Activated naive CD8-positive, alpha-beta T cell treated with anti-CD3 and anti-CD28 coated beads for 36 hours (primary cell): ENCODE measurements around the gene TMEM151B. TPM values are rescaled to one million over a fixed set of nuclear protein-coding genes. Genes with fewer than 3 reads are reported as not detected.

Experiments
- DNase-seq: peaks from one replicate; pipeline ENCODE4 v3.0.0; 2021
- H3K27ac Mint-ChIP-seq: one replicate; pipeline ENCODE4 v1.8.0; 2022; ENCODE audit warnings: mild to moderate bottlenecking, moderate library complexity, mixed read lengths
- H3K27me3 Mint-ChIP-seq: one replicate; pipeline ENCODE4 v1.8.0; 2022; ENCODE audit warnings: mild to moderate bottlenecking, mixed read lengths
- H3K36me3 Mint-ChIP-seq: one replicate; pipeline ENCODE4 v1.8.0; 2021; ENCODE audit warnings: mild to moderate bottlenecking, mixed read lengths
- H3K4me1 Mint-ChIP-seq: one replicate; pipeline ENCODE4 v1.8.0; 2021; ENCODE audit warnings: mixed read lengths
- H3K4me3 Mint-ChIP-seq: one replicate; pipeline ENCODE4 v1.8.0; 2022; ENCODE audit warnings: mild to moderate bottlenecking, moderate library complexity, mixed read lengths
- H3K9me3 Mint-ChIP-seq: one replicate; pipeline ENCODE4 v1.8.0; 2022; ENCODE audit warnings: mixed read lengths
- total RNA-seq, 2 experiments: library from RNA; stranded (reverse); gene quantifications; one replicate each; pipeline ENCODE4 v1.2.3, GENCODE V29; 2021

Gene TMEM151B
- not detected for total RNA-seq

GRCh38 chr6:44269921-44270525, at the start of gene TMEM151B:
TSS of gene TMEM151B (plus strand) at chr6:44270450. CDS start at chr6:44270743, 293 bp downstream.
- H3K4me1 Mint-ChIP-seq, result peaks cover 29% of the 10 kb centered on the region
- peak; percentile 24 for DNase-seq
- H3K36me3 Mint-ChIP-seq, result no peaks in the 10 kb centered on the region
- H3K27ac Mint-ChIP-seq, result no peak within 1 kb of the TSS
- no peaks in the 10 kb centered on the region for H3K9me3 Mint-ChIP-seq
- peaks cover 58% of the 10 kb centered on the region for H3K27me3 Mint-ChIP-seq
- peak within 1 kb of the TSS; percentile 68 for H3K4me3 Mint-ChIP-seq

DNA sequence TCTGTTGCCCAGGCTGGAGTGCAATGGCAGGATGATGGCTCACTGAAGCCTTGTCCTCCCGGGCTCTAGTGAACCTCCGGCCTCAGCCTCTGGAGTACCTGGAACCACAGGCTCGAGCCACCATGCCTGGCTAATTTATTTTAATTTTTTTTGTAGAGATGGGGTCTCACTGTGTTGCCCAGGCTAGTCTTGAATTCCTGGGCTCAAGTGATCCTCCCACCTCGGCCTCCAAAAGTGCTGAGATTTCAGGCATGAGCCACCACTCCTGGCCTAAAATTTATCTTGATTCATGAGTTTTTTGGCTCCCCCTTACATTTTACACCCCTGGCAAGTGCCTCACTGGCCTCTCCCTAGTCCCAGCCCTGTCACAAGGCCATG, 49.3 kb upstream of the TMEM151B start:
- Mint-ChIP-seq H3K36me3 (peaks cover 11% of the 10 kb centered on the region), H3K27me3 (peaks cover 15% of the 10 kb centered on the region), H3K27ac (peak overlapping the region; percentile 30), H3K4me3 (no peak overlapping the region), H3K9me3 (no peaks in the 10 kb centered on the region), H3K4me1 (peaks cover 46% of the 10 kb centered on the region)
- DNase-seq, result no peak

DNA sequence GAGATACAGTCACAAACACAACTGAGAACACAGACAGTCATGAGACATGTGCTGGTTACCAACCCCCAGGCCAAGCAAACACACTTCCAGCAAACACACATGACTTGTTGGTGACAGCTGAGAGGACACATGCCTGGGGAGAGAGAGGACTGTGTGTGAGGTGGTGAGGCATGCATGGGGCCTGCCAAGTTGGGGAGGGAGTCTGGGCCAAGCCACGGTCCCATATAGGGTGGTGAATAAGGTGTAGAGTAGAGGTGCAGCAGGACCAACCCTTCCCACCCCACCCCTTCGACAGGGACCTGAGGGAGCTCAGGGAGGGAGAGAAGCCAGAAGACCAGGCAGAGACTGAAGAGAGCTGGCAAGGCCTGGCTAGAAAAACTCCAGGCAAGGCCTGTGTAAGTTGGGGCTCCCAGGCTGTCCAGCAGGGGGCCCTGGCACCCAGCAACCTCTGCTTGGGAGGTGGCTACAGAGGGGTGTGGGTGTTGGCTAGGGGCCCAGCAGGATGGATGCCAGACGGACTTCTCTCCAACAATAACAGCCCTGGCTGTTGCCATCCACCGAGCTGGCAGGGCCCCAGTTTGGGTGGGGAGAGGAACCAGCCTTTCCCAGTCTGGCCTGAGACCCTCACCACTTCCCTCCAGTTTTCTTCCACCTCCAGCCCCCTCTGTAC, 48.8 kb upstream of the TMEM151B start:
- Mint-ChIP-seq H3K4me3 (no peak overlapping the region), H3K4me1 (peaks cover 49% of the 10 kb centered on the region), H3K27me3 (peaks cover 15% of the 10 kb centered on the region), H3K9me3 (no peaks in the 10 kb centered on the region), H3K36me3 (peaks cover 14% of the 10 kb centered on the region), H3K27ac (peak overlapping the region; percentile 30)
- DNase-seq, result peak; percentile 79

- Mint-ChIP-seq H3K36me3 (peaks cover 16% of the 10 kb centered on the region), H3K27me3 (peaks cover 12% of the 10 kb centered on the region), H3K27ac (no peak overlapping the region), H3K9me3 (no peaks in the 10 kb centered on the region), H3K4me1 (peaks cover 51% of the 10 kb centered on the region), H3K4me3 (no peak overlapping the region)
- DNase-seq, result no peak
Observed at GRCh38 chr6:44221961-44222335, 48.3 kb upstream of the TMEM151B start.

- Mint-ChIP-seq H3K36me3 (peaks cover 18% of the 10 kb centered on the region), H3K27ac (peak overlapping the region; percentile 69), H3K4me3 (peak overlapping the region; percentile 92), H3K27me3 (peaks cover 10% of the 10 kb centered on the region), H3K4me1 (peaks cover 51% of the 10 kb centered on the region), H3K9me3 (no peaks in the 10 kb centered on the region)
- peak; percentile 17 for DNase-seq
Observed at GRCh38 chr6:44222486-44223318, 47.5 kb upstream of the TMEM151B start.

- no peaks in the 10 kb centered on the region for H3K9me3 Mint-ChIP-seq
- peaks cover 23% of the 10 kb centered on the region for H3K36me3 Mint-ChIP-seq
- DNase-seq, result peak; percentile 86
- H3K4me1 Mint-ChIP-seq, result peaks cover 50% of the 10 kb centered on the region
- H3K4me3 Mint-ChIP-seq, result peak within 1 kb of the TSS; percentile 92
- peaks cover 10% of the 10 kb centered on the region for H3K27me3 Mint-ChIP-seq
- peak within 1 kb of the TSS; percentile 85 for H3K27ac Mint-ChIP-seq
Observed at GRCh38 chr6:44223319-44224028, 46.8 kb upstream of the TMEM151B start, which contains the start of gene SLC29A1. TSS of gene SLC29A1 (plus strand) at chr6:44223595. CDS start at chr6:44227314, 3,719 bp downstream.

DNA sequence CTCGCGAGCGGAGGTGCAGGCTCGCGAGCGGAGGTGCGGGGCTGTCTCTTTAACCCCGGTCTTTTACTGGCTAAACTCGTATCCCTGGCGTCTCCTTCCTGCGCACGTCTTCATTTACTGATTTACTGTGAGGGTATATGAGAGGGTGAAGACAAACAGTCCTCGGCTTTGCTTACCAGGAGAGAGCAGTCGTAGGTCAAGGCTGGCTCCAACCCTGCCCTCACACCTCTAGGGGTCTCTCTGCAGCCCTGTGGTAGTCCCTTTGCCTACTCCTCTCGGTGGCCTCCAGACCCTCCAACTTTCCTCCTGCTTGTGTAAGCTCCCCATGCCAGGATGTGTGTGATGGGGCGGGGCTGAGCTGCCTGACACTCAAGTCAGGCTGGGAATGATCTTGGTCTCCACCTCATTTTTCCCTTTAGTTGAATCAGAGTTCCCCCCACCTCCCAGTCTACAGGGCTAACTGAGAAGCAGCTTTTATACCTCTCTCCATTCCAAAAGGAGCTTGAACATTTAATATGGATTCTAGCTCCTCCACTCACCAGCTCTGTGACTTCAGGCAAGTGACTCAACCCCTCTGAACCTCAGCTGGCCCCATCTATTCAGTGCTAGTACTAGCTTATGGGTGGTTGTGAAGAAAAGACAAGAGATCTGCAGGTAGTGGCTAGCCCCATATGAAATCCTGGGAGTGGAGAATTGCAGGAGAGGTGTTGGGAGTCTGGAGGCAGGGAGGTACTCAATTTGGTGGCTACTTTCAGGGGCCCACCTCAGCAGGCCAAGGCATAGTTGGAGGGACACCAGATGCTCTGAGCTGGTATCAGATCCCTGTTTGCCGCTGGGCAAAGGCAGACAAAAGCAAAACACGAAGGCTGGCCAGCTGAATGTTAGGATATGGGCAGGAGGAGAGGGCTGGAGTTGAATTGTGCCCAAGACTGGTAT, 46.0 kb upstream of the TMEM151B start:
- H3K27ac Mint-ChIP-seq, result peak overlapping the region; percentile 85
- peak overlapping the region; percentile 92 for H3K4me3 Mint-ChIP-seq
- peaks cover 7% of the 10 kb centered on the region for H3K27me3 Mint-ChIP-seq
- no peaks in the 10 kb centered on the region for H3K9me3 Mint-ChIP-seq
- peaks cover 45% of the 10 kb centered on the region for H3K4me1 Mint-ChIP-seq
- DNase-seq, result no peak
- H3K36me3 Mint-ChIP-seq, result peaks cover 28% of the 10 kb centered on the region

DNA sequence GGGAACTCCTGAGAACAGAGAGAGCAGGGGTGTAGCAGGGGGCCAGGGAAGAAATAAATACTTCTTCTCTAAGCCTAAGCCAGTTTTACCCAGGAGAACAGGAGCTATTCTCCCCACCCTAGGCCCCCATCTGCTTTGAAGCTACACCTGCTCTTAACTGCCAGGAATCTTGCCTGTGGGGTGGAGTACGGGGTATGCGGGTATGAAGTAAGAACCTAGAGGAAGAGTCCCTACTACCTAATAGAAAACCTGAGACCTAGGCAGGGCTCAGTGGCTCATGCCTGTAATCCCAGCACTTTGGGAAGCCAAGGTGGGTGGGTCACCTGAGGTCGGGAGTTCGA, 45.3 kb upstream of the TMEM151B start:
- Mint-ChIP-seq H3K27me3 (peaks cover 7% of the 10 kb centered on the region), H3K4me3 (peak overlapping the region; percentile 92), H3K9me3 (no peaks in the 10 kb centered on the region), H3K36me3 (peaks cover 34% of the 10 kb centered on the region), H3K27ac (no peak overlapping the region), H3K4me1 (peaks cover 43% of the 10 kb centered on the region)
- no peak for DNase-seq

- no peaks in the 10 kb centered on the region for H3K9me3 Mint-ChIP-seq
- H3K27ac Mint-ChIP-seq, result no peak overlapping the region
- H3K4me1 Mint-ChIP-seq, result peaks cover 42% of the 10 kb centered on the region
- H3K27me3 Mint-ChIP-seq, result peaks cover 7% of the 10 kb centered on the region
- no peak for DNase-seq
- peaks cover 38% of the 10 kb centered on the region for H3K36me3 Mint-ChIP-seq
- H3K4me3 Mint-ChIP-seq, result peak overlapping the region; percentile 92
Observed at GRCh38 chr6:44225579-44226325, 44.5 kb upstream of the TMEM151B start.

- Mint-ChIP-seq H3K9me3 (no peaks in the 10 kb centered on the region), H3K4me1 (peaks cover 37% of the 10 kb centered on the region), H3K27me3 (peaks cover 7% of the 10 kb centered on the region), H3K36me3 (peaks cover 45% of the 10 kb centered on the region), H3K27ac (no peak overlapping the region), H3K4me3 (no peak overlapping the region)
- DNase-seq, result no peak
Observed at GRCh38 chr6:44226368-44227147, 43.7 kb upstream of the TMEM151B start.

- peaks cover 7% of the 10 kb centered on the region for H3K27me3 Mint-ChIP-seq
- H3K9me3 Mint-ChIP-seq, result no peaks in the 10 kb centered on the region
- peaks cover 31% of the 10 kb centered on the region for H3K4me1 Mint-ChIP-seq
- no peak overlapping the region for H3K4me3 Mint-ChIP-seq
- DNase-seq, result no peak
- no peak overlapping the region for H3K27ac Mint-ChIP-seq
- peaks cover 49% of the 10 kb centered on the region for H3K36me3 Mint-ChIP-seq
Observed at GRCh38 chr6:44227148-44227793, 43.0 kb upstream of the TMEM151B start.

DNA sequence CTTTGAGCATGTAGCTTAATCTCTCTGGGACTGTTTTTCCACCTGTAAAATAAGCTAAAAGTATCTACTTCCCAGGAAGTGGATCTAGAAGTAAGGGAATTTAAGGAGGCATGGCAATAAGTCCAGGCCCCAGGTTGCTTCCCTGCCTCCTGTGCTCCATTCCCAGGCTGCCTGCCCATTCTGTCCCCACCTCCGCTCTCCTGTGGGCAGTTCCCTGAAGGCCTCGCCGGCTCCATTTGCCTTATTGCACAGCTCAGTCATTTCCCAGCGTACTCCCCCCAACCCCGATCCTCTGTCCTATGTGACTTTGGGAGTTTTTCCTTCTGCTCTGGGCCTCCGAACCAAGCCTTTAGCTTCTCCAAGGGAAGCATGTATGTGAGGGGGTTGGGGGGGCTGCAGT, 42.2 kb upstream of the TMEM151B start:
- peaks cover 26% of the 10 kb centered on the region for H3K4me1 Mint-ChIP-seq
- H3K27ac Mint-ChIP-seq, result no peak overlapping the region
- no peak for DNase-seq
- peaks cover 2% of the 10 kb centered on the region for H3K27me3 Mint-ChIP-seq
- peaks cover 49% of the 10 kb centered on the region for H3K36me3 Mint-ChIP-seq
- no peaks in the 10 kb centered on the region for H3K9me3 Mint-ChIP-seq
- no peak overlapping the region for H3K4me3 Mint-ChIP-seq
